Stimulated activated CD8-positive, alpha-beta memory T cell treated with anti-CD3 and anti-CD28 coated beads, Interleukin-4, amount 100 ng/mL, for 4 hours (primary cell): ENCODE results near the gene GATA1.

Experiments used
- DNase-seq, 2 donors: peaks; one replicate each; pipeline ENCODE4 v3.0.0-alpha.2; 2020; ENCODE audit warnings: low read depth in 2 of 2, low spot score in 1 of 2

The GATA1 gene

GRCh38 chrX:48839686-48840085 lies 53.3 kb downstream of the GATA1 start:
- no peak for DNase-seq
